Limb (tissue), 2 donors: ENCODE measurements around the gene RNF223.
"Not testable (repeated sequence)": the region's sequence is repeated elsewhere in the genome, so short reads cannot be mapped to it uniquely, and the experiment has no call there.

Experiments used
- DNase-seq, 2 donors: peaks; one replicate each; pipeline ENCODE4 v3.0.0-alpha.2; 2016; ENCODE audit errors: extremely low spot score in 2 of 2

The RNF223 gene

DNA sequence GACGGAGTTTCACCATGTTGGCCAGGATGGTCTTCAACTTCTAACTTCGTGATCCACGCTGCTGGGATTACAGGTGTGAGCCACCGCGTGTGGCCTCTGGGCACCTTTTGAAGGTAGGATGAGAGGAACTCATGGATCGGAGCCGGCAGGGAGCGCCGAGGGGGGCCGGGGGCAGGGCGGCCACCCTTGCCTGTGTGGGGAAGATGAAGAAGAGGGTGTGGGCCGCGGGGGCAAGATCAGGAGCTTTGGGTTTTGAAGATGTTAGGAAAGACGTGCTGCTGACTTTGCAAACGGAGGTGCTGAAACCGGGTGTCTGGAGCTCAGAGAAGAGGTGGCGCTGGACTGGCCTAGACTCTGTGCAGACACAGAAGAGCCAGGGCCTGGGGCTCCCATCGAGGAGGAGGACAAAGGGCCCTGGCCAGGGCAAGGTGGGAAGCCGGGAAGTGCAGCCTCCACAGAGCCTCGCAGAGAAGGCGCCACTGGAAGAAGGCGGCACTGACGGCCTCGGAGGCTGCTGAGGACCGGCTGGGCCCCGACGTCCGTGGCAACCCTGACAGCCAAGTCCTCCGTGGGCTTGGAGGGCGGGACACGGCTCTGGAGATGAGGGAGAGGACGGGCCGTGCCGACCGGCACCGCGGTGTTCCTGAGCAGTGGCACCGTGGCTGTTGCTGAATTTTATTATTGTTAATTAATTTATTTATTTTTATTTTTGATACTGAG lies 13.7 kb downstream of the RNF223 start:
- DNase-seq, result no peak

DNA sequence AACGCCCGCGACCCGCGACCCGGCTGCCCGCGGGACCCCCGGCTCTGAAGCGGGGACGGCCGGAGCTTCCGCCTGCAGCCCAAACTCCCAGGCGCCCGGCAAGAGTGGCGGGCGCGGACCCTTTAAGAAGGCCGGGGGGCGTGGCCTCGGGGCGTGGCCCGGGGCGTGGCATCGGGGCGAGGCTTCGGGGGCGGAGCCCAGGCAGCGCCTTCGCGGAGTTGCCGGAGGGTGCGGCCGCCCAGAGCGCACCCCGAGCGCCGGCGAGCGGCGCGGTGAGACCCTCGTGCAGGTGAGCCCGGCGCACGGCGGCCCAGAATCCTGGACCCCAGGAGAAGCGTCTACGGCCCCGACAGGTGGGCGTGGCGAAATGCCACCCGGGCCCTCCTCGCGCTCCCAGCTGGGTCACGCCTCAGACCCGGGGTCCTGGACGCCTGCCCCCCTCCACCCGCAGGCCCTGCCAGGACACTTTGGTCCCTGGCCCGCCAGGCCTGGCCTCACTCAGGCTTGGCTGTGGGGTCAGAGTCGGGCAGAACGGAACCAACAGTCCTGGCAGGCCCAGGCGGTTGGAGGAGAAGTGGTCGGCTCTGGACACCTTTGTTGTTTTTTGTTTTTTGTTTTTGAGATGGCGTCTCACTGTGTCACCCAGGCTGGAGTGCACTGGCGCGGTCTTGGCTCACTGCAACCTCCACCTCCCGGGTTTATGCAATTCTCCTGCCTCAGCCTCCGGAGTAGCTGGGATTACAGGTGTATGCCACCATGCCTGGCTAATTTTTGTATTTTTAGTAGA lies 14.4 kb downstream of the RNF223 start:
- peak; percentile 36 to 89 for DNase-seq

DNA sequence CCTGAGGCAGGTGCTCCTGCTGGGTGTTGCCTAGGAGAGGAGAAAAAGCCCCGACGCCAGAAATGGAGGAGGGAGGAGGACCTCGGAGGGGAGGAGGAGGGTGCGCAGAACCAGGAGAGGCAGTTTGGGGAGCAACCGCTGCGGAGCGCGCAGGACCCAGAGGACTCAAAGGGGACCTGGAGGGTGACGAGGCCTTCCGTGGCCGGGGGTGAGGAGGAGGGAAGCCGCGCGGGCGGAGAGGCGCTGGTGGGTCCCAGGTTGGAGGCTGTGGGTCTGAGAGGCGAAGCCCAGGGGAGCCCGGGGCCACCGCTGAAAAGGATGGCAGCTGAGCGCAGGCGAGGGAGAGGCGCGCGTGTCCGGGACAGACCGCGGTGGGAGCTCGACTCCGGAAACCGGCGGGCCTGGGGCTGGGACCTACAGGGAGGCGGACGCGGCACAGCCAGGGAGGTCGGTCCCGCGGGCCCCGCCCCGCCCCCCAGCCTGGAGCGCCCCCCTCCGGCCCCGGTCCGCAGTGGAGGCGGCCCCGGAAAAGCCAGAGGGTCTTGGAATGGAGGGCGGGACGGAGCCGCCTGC lies 15.1 kb downstream of the RNF223 start:
- no peak for DNase-seq

DNA sequence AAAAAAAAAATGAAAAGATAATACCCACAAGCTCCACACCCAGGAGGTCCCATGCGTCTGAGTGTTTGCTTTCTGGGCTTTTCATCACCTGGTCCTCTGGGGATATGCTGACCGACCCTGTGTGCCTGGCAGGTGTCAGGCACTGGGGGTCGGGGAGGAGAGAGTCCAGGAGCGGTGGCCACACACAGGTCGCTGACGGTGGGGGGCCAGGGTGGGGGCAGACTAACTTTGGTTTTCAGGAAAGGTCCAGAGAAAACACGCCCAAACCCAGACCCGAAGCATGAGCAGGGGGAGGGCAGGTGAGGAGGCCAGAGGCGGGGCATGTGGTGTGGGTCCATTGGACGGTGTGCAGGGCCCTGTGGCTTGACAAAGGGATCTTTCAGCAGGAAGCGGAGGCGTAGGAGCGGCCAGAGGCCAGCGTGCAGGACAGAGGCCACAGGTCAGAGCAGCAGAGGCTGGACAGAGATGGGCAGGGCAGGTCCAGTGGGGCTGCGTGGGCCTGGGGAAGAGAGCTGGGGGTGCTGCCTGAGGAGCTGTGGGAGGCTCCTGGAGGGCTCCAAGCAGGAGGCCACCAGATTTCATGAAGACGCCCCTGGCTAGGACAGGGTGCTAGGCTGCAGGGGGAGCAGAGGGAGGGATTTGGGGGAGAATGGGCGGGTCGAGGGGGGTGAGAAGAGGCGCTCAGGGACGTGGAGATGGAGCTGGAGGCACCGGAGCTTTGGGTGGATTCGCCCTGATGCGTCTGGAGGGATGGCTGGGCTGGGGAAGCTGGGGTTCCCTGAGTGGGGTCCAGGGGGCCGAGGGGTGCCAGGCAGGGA lies 15.8 kb downstream of the RNF223 start:
- DNase-seq, result no peak

DNA sequence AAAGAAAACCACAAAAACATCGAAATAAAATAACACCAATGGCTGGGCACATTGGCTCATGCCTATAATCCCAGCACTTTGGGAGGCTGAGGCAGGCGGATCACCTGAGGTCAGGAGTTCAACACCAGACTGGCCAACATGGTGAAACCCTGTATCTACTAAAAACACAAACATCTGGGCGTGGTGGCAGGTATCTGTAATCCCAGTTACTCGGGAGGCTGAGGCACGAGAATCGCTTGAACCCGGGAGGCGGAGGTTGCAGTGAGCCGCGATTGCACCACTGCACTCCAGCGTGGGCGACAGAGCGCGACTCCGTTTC lies 16.4 kb downstream of the RNF223 start:
- not testable (repeated sequence) for DNase-seq

DNA sequence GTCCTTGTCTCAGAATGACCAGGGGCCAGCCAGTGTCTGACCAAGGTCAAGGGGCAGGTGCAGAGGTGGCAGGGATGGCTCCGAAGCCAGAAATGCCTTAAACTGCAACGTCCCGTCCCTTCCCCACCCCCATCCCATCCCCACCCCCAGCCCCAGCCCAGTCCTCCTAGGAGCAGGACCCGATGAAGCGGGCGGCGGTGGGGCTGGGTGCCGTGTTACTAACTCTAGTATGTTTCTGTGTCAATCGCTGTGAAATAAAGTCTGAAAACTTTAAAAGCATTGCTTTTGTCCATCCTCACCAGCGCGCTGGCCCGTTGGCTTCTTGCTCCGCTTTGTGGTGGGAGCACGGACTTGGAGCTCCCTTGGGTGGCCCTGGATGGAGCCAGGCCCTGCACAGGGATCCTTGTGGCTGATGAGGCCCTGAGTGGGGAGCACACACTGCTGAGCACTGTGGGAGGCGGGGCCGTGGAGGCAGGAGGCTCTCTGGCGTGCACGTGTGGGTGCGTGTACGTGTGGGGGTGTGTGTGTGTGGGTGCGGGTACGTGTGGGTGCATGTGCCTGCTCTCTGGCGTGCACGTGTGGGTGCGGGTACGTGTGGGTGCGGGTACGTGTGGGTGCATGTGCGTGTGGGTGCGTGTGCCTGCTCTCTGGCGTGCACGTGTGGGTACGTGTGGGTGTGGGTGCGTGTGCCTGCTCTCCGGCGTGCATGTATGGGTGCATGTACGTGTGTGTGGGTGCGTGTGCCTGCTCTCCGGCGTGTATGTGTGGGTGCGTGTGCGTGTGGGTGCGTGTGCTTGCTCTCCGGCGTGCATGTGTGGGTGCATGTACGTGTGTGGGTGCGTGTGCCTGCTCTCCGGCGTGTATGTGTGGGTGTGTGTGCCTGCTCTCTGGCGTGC lies 18.0 kb downstream of the RNF223 start:
- DNase-seq, result no peak

DNA sequence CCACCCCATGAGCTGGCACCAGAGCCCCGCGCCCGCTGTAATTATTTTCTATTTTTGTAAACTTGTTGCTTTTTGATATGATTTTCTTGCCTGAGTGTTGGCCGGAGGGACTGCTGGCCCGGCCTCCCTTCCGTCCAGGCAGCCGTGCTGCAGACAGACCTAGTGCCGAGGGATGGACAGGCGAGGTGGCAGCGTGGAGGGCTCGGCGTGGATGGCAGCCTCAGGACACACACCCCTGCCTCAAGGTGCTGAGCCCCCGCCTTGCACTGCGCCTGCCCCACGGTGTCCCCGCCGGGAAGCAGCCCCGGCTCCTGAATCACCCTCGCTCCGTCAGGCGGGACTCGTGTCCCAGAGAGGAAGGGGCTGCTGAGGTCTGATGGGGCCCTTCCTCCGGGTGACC lies 19.1 kb downstream of the RNF223 start:
- DNase-seq, result no peak

- DNase-seq, result no peak
Observed at GRCh38 chr1:1054099-1054700, 19.9 kb downstream of the RNF223 start.

- DNase-seq, result no peak
Observed at GRCh38 chr1:1053682-1054081, 20.4 kb downstream of the RNF223 start.

GRCh38 chr1:1053022-1053421 lies 21.1 kb downstream of the RNF223 start:
- no peak for DNase-seq

DNA sequence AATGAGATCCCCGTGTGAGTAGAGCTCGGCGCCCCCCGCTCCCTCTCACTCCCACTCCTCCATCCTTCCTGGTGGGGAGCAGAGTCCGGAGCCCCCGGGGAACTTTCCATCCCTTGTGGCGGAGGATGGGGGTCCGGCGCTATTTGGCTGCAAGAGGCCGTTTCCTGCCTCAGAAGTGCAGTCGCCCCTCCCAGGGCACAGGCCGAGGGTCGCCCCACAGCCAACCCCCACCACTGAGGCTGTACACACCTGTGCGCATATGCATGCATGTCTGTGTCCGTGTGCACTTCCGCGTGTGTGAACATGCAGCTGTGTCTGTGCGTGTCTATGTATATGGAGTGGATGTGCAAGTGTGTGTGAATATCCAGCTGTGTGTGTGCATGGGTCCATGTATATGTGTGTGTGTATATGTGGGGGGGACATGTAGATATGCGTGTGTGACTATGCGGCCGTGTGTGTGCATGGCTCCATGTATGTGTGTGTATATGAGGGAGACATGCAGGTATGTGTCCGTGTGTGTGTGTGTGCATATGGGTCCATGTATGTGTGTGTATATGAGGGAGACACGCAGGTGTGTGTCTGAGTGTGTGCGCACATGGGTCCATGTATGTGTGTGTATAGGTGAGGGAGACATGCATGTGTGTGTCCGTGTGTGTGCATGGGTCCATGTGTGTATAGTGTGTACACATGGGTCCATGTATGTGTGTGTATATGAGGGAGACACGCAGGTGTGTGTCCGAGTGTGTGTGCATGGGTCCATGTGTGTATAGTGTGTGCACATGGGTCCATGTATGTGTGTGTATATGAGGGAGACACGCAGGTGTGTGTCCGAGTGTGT lies 21.9 kb downstream of the RNF223 start:
- no peak for DNase-seq

DNA sequence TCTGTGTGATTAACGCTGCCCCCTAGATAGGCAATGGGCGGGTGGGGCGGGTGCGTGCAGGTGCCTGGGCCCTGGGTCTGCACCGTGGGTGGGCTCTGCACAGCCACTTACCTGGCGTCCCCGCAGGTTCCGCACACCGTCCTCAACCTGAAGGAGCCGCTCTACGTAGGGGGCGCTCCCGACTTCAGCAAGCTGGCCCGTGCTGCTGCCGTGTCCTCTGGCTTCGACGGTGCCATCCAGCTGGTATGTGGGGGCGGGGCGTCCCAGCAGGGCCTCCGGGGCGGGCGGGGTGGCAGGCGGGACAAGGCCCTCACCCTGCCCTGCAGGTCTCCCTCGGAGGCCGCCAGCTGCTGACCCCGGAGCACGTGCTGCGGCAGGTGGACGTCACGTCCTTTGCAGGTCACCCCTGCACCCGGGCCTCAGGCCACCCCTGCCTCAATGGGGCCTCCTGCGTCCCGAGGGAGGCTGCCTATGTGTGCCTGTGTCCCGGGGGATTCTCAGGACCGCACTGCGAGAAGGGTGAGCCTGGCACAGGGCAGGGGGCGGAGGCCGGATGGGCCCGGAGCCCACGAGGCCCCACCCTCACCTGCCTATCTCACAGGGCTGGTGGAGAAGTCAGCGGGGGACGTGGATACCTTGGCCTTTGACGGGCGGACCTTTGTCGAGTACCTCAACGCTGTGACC lies 22.8 kb downstream of the RNF223 start:
- DNase-seq, result no peak

GRCh38 chr1:1050577-1051052 lies 23.5 kb downstream of the RNF223 start:
- DNase-seq, result no peak

DNA sequence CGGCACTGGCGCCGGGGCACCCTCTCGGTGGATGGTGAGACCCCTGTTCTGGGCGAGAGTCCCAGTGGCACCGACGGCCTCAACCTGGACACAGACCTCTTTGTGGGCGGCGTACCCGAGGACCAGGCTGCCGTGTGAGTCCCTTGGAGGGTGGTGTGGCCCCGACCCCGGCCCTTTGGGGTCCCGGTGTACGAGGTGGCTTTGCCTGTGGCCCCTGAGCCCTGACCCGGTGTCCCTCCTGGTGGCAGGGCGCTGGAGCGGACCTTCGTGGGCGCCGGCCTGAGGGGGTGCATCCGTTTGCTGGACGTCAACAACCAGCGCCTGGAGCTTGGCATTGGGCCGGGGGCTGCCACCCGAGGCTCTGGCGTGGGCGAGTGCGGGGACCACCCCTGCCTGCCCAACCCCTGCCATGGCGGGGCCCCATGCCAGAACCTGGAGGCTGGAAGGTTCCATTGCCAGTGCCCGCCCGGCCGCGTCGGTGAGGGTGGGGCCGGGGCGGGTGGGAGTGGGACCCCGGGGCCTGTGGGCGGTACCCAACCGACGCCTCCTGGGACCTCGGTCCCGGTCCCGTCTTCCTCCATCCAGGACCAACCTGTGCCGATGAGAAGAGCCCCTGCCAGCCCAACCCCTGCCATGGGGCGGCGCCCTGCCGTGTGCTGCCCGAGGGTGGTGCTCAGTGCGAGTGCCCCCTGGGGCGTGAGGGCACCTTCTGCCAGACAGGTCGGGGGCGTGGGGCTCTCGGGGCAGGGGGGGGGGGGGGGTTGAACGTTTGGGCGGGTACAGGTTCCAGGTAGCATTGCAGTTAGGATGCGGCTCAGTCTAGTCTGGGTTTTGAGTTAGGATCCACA lies 24.6 kb downstream of the RNF223 start:
- DNase-seq, result no peak

- no peak for DNase-seq
Observed at GRCh38 chr1:1048765-1049164, 25.3 kb downstream of the RNF223 start.

GRCh38 chr1:1047963-1048362 lies 26.1 kb downstream of the RNF223 start:
- DNase-seq, result no peak

DNA sequence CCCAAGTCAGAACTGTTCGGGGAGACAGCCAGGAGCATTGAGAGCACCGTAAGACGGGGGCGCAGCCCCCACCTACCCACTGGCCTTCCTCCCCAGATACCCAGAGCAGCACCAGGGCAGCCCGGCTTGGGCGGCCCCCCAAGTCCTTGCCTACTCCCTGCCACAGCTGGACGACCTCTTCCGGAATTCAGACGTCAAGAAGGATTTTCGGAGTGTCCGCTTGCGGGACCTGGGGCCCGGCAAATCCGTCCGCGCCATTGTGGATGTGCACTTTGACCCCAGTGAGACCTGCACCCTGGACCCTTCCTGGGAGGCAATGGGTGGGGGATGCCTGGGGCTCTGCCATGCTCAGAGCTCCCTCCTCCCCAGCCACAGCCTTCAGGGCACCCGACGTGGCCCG lies 26.7 kb downstream of the RNF223 start:
- DNase-seq, result no peak

GRCh38 chr1:1046767-1047166 lies 27.3 kb downstream of the RNF223 start:
- DNase-seq, result no peak
